ENCODE data around the gene NAALADL2.

- TF ChIP-seq CTCF (IDR thresholded peaks at IDR 0.05; ENCODE audit: low read depth, low read length), result no peak
- no peak for TF ChIP-seq EZH2phosphoT487 (IDR thresholded peaks at IDR 0.05; ENCODE audit: low read depth)
Measured at GRCh38 chr3:175107995-175108394, 248.9 kb downstream of the NAALADL2 start.

All from OCI-LY3 (cell line).